SIG-M5 treated with dmso at 0.1 percent for 504 hours (cell line): ENCODE results near the gene ABCF1.

ENCODE experiments used
- DNase-seq: peaks from one replicate; lab custom pipeline; 2025; ENCODE audit not compliant: unreplicated experiment; lab: John Stamatoyannopoulos, UW

The ABCF1 gene

GRCh38 chr6:30599625-30600324, 28.5 kb downstream of the ABCF1 start:
- DNase-seq: no peak

- DNase-seq: no peak
Observed at GRCh38 chr6:30600451-30600961, 29.3 kb downstream of the ABCF1 start.

GRCh38 chr6:30601436-30601814, 30.2 kb downstream of the ABCF1 start:
- no peak for DNase-seq

- DNase-seq: no peak
Observed at GRCh38 chr6:30601815-30602641, 30.8 kb downstream of the ABCF1 start.

GRCh38 chr6:30603961-30604360, 32.7 kb downstream of the ABCF1 start:
- no peak for DNase-seq

- DNase-seq: no peak
Observed at GRCh38 chr6:30610065-30610464, 38.8 kb downstream of the ABCF1 start.

GRCh38 chr6:30611150-30611855, 40.1 kb downstream of the ABCF1 start:
- DNase-seq: no peak

- no peak for DNase-seq
Observed at GRCh38 chr6:30611856-30612194, 40.6 kb downstream of the ABCF1 start.

- DNase-seq: no peak
Observed at GRCh38 chr6:30612213-30612612, 41.0 kb downstream of the ABCF1 start.

GRCh38 chr6:30612687-30613248, 41.5 kb downstream of the ABCF1 start:
- no peak for DNase-seq

GRCh38 chr6:30613251-30614043, 42.2 kb downstream of the ABCF1 start:
- peak; percentile 31 for DNase-seq

GRCh38 chr6:30614044-30614842, 43.0 kb downstream of the ABCF1 start:
- DNase-seq: no peak

- peak; percentile 97 for DNase-seq
Observed at GRCh38 chr6:30614843-30615218, 43.6 kb downstream of the ABCF1 start.

- peak; percentile 80 for DNase-seq
Observed at GRCh38 chr6:30615219-30615957, 44.1 kb downstream of the ABCF1 start.

- peak; percentile 47 for DNase-seq
Observed at GRCh38 chr6:30615958-30616810, 44.9 kb downstream of the ABCF1 start.

GRCh38 chr6:30616811-30617564, 45.7 kb downstream of the ABCF1 start, which contains the start of gene PPP1R10:
PPP1R10 (minus strand) TSS chr6:30617243; CDS start chr6:30609944, 7,299 bp downstream.
- peak; percentile 99 for DNase-seq

GRCh38 chr6:30617565-30618269, 46.5 kb downstream of the ABCF1 start, which contains the start of gene MRPS18B:
MRPS18B (plus strand) TSS chr6:30617840; CDS start chr6:30617866, 26 bp downstream.
- peak; percentile 96 for DNase-seq
